PFSK-1 (cell line): ENCODE data around the gene ANKFN1.

Source experiments
- FOXP2 ChIP-seq: optimal IDR thresholded peaks from 2 replicates; pipeline ENCODE3; 2011; ENCODE audit warnings: borderline replicate concordance, control low read depth, inconsistent platforms; ENCODE audit not compliant: insufficient read depth; ENCODE audit errors: extremely low read length, extremely low read depth
- POLR2AphosphoS5 ChIP-seq: IDR thresholded peaks from 2 replicates; pipeline ENCODE4 v1.6.1; 2012; ENCODE audit warnings: low read depth, mild to moderate bottlenecking, control low read depth, low read length, moderate library complexity
- SIN3A ChIP-seq: IDR thresholded peaks from 2 replicates; pipeline ENCODE4 v1.6.1; 2012; ENCODE audit warnings: mild to moderate bottlenecking, low read length, moderate library complexity, borderline replicate concordance; ENCODE audit not compliant: insufficient read depth
- TAF1 ChIP-seq: IDR thresholded peaks from 2 replicates; pipeline ENCODE4 v1.6.1; 2012; ENCODE audit warnings: low read length, control low read depth, borderline replicate concordance; ENCODE audit not compliant: insufficient read depth
- TF ChIP-seq, protein P1 (sequence below), 2 experiments: IDR thresholded peaks; 2 replicates each; pipeline versions ENCODE4 v1.6.1 to v1.8.0; 2011 to 2012; ENCODE audit warnings: low read depth in 2 of 2, low read length in 2 of 2, control low read depth in 1 of 2, inconsistent platforms in 1 of 2, mild to moderate bottlenecking in 1 of 2, moderate library complexity in 1 of 2; ENCODE audit not compliant: insufficient read depth in 1 of 2

The ANKFN1 gene

DNA sequence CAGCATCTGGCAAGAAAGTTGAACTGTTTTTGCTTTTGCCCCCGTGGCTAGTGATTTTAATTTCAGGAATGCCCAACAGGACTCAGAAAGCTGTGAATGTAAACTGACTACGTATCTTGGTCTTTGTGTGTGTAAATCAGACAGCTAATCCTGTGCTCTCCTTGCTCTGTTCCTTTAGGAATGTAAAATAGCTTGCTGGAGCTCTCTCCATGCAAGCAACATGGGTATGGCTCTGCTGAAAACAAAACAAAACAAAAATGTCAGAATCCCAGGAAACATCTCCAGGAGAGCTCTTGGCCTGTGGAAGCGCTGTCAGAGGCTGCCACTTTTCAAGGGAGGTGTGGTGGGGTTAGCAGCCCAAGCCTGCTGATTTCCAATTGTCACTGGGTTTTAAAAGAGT lies 278.5 kb downstream of the ANKFN1 start:
- no peak for TF ChIP-seq SIN3A
- no peak for TF ChIP-seq FOXP2
- no peak for TF ChIP-seq POLR2AphosphoS5
- no peak for TF ChIP-seq TAF1
- TF ChIP-seq, protein P1, sequence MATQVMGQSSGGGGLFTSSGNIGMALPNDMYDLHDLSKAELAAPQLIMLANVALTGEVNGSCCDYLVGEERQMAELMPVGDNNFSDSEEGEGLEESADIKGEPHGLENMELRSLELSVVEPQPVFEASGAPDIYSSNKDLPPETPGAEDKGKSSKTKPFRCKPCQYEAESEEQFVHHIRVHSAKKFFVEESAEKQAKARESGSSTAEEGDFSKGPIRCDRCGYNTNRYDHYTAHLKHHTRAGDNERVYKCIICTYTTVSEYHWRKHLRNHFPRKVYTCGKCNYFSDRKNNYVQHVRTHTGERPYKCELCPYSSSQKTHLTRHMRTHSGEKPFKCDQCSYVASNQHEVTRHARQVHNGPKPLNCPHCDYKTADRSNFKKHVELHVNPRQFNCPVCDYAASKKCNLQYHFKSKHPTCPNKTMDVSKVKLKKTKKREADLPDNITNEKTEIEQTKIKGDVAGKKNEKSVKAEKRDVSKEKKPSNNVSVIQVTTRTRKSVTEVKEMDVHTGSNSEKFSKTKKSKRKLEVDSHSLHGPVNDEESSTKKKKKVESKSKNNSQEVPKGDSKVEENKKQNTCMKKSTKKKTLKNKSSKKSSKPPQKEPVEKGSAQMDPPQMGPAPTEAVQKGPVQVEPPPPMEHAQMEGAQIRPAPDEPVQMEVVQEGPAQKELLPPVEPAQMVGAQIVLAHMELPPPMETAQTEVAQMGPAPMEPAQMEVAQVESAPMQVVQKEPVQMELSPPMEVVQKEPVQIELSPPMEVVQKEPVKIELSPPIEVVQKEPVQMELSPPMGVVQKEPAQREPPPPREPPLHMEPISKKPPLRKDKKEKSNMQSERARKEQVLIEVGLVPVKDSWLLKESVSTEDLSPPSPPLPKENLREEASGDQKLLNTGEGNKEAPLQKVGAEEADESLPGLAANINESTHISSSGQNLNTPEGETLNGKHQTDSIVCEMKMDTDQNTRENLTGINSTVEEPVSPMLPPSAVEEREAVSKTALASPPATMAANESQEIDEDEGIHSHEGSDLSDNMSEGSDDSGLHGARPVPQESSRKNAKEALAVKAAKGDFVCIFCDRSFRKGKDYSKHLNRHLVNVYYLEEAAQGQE (IDR thresholded peaks at IDR 0.05; ENCODE audit: insufficient read depth in 1 of 2, low read depth in 2 of 2, low read length in 2 of 2) = no peak

GRCh38 chr17:56432443-56432842 lies 279.2 kb downstream of the ANKFN1 start:
- TF ChIP-seq FOXP2 (no peak), TAF1 (no peak), POLR2AphosphoS5 (no peak), SIN3A (no peak)
- TF ChIP-seq, protein P1 (IDR thresholded peaks at IDR 0.05; ENCODE audit: insufficient read depth in 1 of 2, low read depth in 2 of 2, low read length in 2 of 2) = no peak

DNA sequence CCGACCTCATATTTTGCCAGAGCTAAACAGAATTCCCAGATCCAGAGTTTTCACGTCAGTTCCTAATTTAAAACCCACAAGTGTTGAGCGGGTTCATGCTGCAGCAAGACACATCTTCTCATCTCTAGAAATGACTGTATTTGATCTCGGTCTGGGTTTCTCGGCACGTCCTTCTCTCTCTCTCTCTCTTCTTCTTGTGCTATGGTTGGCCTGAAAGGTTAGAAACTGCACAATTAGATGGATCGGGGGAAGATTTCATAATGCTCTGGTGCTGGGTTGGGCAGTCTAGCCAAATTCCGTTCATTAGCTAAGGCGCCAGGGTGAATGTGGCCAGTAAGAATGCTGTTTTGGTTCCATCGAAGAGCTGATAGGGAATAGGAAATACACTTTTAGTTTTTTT lies 281.3 kb downstream of the ANKFN1 start:
- TF ChIP-seq SIN3A (peak; percentile 37; the same call in 1 of the 2 replicates), POLR2AphosphoS5 (no peak), TAF1 (no peak), FOXP2 (no peak)
- TF ChIP-seq, protein P1 (IDR thresholded peaks at IDR 0.05; ENCODE audit: insufficient read depth in 1 of 2, low read depth in 2 of 2, low read length in 2 of 2) = 0 out of 4 replicates have a peak, but pooled peaks of 1 of the 2 experiments have one; percentile 14

- no peak for TF ChIP-seq TAF1
- no peak for TF ChIP-seq FOXP2
- no peak for TF ChIP-seq POLR2AphosphoS5
- no peak for TF ChIP-seq SIN3A
Observed at GRCh38 chr17:56436142-56436541, 282.9 kb downstream of the ANKFN1 start.

DNA sequence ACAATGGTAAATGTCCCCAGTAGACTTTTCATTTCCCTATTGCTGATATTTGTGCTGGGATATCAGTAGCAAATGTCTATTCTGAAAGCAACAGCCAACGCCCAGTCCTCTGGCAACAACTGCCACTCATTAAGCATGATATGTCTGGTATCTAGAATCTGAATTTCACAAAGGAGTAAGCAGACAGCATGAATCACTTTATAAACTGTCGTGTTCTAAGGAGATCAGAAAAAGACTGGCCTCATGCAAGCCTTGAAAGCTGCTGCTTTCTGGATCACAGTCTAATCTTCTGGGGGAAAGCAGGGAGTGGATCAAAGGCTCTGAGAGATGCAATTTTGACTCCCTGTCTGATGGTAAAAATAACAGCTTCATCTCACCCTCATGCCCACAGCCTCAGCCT lies 287.1 kb downstream of the ANKFN1 start:
- TF ChIP-seq FOXP2 = no peak
- TF ChIP-seq SIN3A = no peak
- no peak for TF ChIP-seq TAF1

GRCh38 chr17:56441308-56441707 lies 288.0 kb downstream of the ANKFN1 start:
- TF ChIP-seq, protein P1 (IDR thresholded peaks at IDR 0.05; ENCODE audit: insufficient read depth in 1 of 2, low read depth in 2 of 2, low read length in 2 of 2) = peak in 1 of 2 experiments; percentile 38; a peak in 1 of 4 replicates
- TF ChIP-seq POLR2AphosphoS5 (no peak), SIN3A (no peak), FOXP2 (no peak)
